GM12892 (cell line): Measurements from ENCODE around the gene SPG7.

Source experiments
- DNase-seq: peaks from one replicate; pipeline ENCODE4 v3.0.0; 2011; ENCODE audit not compliant: insufficient read length
- FAIRE-seq: peaks from 2 replicates; lab custom pipeline; 2011; peaks lifted over from hg19 to GRCh38; lab: Jason Lieb, UNC
- POLR2A ChIP-seq: IDR thresholded peaks from 2 replicates; pipeline ENCODE4 v1.6.1; 2011; ENCODE audit warnings: low read depth, low read length, control low read depth
- POLR2AphosphoS5 ChIP-seq: IDR thresholded peaks from 2 replicates; pipeline ENCODE4 v1.6.1; 2011; ENCODE audit warnings: low read depth, low read length, control low read depth
- TAF1 ChIP-seq: IDR thresholded peaks from 2 replicates; pipeline ENCODE4 v1.6.1; 2011; ENCODE audit warnings: low read depth, mild to moderate bottlenecking, control low read depth, low read length, borderline replicate concordance

The SPG7 gene

DNA sequence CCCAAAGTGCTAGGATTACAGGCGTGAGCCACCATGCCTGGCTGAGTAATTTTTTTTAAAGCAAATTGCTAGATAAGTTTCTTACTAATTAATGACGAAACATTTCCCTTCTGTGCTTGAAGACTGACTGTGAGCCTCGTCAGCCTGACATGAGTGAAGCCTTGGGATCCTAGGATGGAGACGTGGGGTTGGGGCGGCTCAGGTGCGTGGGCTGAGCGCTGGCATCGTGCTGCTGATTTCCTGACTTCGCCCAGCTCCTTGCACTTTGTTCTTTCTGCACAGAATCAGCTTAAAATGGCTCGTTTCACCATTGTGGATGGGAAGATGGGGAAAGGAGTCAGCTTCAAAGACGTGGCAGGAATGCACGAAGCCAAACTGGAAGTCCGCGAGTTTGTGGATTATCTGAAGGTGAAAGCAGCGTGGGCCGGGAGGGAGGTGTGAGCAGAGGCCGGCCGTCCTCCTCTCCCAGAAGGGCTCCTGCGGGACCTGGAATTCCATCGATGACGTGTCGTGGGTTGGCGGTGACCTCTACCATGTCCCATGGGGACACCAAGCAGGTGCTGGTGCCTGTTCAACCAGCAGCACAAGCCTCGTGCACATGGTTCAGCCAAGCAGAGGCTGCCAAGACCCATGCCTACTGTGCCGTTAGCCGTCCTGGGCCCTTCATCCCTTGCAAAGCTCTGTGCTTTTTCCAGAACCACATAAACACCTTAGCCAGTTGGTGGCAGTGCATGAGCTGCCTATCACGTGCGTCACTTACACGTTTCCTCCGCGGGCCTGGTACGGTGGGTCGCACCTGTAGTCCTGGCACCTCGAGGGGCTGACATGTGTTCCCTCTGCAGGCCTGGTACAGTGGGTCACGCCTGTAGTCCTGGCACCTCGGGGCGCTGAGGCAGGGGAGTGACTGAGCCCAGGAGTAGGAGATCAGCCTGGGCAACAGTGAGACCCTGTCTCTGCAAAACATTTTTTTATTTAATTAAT is 22.5 kb downstream of the SPG7 start:
- no peak for DNase-seq
- no peak for FAIRE-seq
- TF ChIP-seq TAF1 (no peak), POLR2AphosphoS5 (no peak), POLR2A (no peak)

DNA sequence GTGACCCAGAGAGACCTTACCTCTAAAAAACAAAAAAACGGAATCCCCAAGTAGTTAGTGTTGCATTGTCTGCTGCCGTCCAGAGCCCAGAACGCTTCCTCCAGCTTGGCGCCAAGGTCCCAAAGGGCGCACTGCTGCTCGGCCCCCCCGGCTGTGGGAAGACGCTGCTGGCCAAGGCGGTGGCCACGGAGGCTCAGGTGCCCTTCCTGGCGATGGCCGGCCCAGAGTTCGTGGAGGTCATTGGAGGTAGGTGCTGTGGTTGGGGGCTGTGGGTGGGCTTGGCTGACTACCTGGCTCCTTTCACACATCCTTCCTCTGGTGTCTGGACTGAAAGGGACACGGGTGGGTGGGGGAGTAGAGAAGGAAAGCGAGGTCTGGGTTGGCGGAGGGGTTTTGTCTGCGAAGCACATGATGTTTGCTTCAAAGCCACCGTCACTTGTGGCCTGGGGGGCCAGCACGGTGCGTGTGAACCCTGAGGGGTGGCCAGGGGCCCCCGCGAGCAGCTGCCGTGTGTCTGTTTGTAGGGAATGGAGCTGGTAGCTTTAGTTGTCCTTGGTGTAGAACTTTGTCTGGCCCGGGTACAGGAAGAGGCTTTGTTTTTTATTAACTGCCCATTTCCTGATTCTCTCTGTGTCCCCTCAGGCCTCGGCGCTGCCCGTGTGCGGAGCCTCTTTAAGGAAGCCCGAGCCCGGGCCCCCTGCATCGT is 23.8 kb downstream of the SPG7 start:
- FAIRE-seq, result no peak
- TF ChIP-seq TAF1 (no peak), POLR2A (no peak), POLR2AphosphoS5 (no peak)
- DNase-seq, result no peak

DNA sequence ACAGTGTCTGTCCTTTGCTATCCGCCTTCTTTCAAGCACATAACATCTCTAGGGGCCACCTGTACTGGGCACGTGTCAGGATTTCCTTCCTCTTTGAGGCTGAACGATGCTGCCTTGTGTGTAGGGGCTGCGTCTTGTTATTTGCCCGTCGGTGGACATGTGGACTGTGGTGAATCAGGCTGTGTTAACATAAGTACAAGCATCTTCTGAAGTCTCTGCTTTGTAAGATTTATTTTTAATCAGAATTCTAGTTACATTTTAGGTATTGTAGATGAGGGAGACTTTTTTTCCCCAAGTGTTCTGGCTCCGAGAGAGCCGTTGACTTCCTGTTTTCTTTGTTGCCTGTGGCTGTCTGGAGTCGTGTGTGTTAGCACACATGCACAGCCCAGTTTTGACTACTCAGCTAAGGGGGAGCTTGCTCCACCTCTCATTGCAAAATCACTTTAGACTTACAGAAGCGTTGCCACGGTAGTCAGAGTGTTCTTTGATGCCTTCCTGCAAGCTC is 26.1 kb downstream of the SPG7 start:
- no peak for FAIRE-seq
- DNase-seq, result no peak
- no peak for TF ChIP-seq TAF1
- TF ChIP-seq POLR2A, result no peak
- no peak for TF ChIP-seq POLR2AphosphoS5

DNA sequence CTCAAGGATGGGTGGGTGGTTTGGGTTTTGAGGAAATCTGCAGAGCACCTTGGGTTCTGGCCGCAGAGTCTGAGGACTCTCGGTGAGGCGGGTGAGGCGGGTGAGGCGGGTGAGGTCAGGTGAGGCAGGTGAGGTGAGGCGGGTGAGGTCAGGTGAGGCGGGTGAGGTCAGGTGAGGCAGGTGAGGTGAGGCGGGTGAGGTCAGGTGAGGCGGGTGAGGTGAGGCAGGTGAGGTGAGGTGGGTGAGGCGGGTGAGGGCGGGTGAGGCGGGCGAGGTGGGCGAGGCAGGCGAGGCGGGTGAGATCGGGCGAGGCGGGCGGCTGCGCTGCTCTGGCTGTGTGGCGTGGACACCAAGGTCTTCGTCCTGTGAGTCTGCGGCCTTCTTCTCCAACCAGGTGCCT is 28.2 kb downstream of the SPG7 start:
- TF ChIP-seq POLR2A, result no peak
- no peak for TF ChIP-seq POLR2AphosphoS5
- TF ChIP-seq TAF1, result no peak
- FAIRE-seq (peak; percentile 5), DNase-seq (no peak)

DNA sequence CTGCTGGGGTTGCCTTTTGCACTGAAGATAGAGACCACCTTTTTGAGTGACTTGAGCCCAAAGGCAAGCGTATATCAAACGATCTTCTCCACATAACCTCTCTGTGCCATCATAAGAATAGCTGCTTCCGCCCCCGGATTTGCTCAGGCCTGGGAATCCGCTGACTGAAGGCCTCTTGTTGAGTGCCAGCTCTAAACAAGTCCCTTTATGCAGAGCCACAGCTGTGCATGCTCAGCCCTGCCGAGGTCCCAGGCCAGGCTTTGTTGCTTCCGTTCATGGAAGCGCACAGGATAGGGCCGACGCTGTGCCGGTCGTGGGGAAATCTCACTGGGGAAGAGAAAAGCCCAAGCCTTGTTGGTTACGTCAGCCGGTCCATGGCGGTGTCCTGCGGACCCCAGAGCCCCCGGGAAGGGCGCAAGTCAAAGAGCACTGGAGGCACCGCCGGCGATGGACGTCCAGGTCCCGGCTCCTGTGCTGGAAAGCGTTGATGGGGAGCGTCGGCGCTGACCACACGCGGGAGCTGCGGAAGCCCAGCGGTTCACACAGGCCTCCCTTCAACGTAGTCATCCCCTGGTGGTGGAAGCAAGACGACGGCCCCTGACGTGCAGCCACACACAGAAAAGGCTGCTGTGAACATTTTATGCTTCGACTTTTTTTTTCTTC is 28.8 kb downstream of the SPG7 start:
- DNase-seq (no peak), FAIRE-seq (no peak)
- TF ChIP-seq POLR2A (no peak), POLR2AphosphoS5 (no peak), TAF1 (no peak)

DNA sequence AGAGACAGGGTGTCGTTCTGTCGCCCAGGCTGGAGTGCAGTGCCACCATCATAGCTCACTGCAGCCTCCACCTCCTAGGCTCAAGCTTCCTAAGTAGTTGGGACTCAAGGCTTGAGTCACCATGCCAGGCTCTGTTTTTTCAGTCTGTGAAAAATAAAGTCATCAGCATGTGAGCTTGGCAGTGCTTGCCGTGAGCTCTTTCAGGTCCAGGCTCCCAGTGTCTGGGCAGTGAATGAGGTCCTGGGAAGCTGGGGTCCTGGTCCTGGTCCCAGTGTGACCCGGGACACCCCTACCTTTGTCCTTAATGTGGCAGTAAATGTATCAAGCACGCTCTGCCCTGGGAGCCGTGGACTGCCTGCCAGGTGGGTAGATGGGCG is 29.3 kb downstream of the SPG7 start:
- DNase-seq (no peak), FAIRE-seq (no peak)
- no peak for TF ChIP-seq POLR2AphosphoS5
- TF ChIP-seq TAF1, result no peak
- no peak for TF ChIP-seq POLR2A

DNA sequence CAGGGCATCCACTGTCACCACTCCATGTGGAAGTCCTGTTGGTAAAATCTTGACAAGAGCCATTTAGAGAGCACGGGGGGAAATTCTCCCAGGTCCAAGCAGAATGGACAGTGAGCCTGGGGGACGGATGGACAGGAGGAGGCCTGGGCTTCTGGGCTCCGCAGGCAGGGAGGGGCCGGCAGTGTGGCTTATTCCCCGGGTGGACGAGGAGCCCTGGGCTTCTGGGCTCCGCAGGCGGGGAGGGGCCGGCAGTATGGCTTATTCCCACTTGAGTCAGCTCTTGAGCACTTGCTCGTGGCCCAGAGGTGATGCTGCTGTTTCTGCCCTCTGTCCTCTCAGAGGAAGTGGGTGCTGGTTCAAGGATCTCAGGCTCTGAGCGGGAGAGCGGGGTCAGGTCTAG is 30.1 kb downstream of the SPG7 start:
- TF ChIP-seq POLR2A, result no peak
- TF ChIP-seq TAF1, result no peak
- no peak for TF ChIP-seq POLR2AphosphoS5
- FAIRE-seq (no peak), DNase-seq (no peak)

DNA sequence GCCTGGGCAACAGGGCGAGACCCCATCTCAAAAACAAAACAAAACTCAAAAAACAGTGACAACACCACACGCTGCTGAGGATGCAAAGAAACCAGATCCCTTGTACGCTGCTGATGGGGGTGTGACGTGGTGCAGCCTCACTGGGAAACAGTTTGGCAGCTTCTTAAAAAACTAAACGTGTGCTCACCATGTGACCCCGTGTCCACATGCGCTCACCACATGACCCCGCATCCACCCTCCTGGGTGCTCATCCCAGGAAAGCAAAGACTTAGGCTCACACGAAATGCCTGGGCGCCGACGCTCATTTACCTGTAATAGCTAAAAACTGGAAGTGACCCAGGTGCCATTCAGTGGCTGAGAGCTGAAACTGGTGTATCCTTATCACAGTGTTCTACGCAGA is 32.4 kb downstream of the SPG7 start:
- DNase-seq, result no peak
- no peak for FAIRE-seq
- TF ChIP-seq POLR2A (no peak), TAF1 (no peak), POLR2AphosphoS5 (no peak)

DNA sequence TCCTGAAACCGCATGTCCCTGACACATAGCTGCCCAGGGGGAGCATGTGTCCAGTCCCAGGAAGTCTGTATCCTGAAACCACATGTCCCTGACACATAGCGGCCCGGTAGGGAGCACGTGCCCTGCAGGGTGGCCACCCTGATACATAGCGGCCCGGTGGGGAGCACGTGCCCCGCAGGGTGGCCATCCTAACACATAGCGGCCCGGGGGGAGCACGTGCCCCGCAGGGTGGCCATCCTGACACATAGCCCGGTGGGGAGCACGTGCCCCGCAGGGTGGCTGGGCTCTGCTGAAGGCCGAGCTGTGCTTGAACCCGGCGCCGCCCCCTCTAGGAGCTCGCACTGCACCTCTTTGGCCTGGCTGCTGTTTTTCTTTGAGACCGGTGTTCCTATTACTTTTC is 33.6 kb downstream of the SPG7 start:
- DNase-seq, result no peak
- no peak for FAIRE-seq
- no peak for TF ChIP-seq TAF1
- TF ChIP-seq POLR2AphosphoS5, result no peak
- TF ChIP-seq POLR2A, result no peak

DNA sequence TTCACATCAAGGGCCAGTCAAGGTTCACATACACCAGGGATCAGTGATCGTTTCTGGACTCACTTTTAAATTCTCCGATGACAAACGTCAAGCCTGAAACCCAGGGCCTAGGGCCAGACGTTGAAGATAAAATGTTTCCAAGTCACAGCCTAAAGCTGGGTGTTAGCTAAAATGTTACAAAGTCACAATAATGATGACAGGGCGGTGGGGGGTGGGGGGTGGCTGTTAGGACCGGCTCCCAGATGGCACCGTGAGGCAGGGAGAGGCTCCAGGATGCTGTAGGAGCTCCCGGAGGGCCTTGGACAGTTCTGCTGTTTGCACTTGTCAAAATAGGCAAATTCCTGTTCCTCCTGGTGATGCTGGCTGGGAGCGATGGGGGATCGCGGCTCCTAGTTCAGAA is 35.9 kb downstream of the SPG7 start:
- DNase-seq (no peak), FAIRE-seq (no peak)
- no peak for TF ChIP-seq POLR2A
- no peak for TF ChIP-seq POLR2AphosphoS5
- no peak for TF ChIP-seq TAF1

DNA sequence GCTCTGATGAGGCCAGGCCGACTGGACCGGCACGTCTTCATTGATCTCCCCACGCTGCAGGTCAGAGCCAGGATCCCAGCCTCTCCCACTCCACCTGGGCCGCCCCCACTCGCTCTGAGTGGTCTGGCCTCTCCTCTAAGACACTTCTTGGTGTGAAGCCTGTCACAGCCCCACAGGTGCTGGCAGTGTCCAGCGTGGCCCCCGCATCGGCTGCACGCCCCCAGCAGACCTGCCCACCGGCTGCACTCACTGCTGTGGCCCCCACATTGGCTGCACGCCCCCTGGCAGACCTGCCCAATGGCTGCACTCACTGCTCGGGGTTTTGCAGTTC is 36.5 kb downstream of the SPG7 start:
- DNase-seq (no peak), FAIRE-seq (no peak)
- no peak for TF ChIP-seq POLR2A
- TF ChIP-seq TAF1, result no peak
- no peak for TF ChIP-seq POLR2AphosphoS5
